HK-2 (cell line): ENCODE measurements around the gene ANTXR2.

Source experiments
- DNase-seq: peaks from one replicate; pipeline ENCODE4 v3.0.0-alpha.2; 2018; ENCODE audit not compliant: unreplicated experiment

The ANTXR2 gene

DNA sequence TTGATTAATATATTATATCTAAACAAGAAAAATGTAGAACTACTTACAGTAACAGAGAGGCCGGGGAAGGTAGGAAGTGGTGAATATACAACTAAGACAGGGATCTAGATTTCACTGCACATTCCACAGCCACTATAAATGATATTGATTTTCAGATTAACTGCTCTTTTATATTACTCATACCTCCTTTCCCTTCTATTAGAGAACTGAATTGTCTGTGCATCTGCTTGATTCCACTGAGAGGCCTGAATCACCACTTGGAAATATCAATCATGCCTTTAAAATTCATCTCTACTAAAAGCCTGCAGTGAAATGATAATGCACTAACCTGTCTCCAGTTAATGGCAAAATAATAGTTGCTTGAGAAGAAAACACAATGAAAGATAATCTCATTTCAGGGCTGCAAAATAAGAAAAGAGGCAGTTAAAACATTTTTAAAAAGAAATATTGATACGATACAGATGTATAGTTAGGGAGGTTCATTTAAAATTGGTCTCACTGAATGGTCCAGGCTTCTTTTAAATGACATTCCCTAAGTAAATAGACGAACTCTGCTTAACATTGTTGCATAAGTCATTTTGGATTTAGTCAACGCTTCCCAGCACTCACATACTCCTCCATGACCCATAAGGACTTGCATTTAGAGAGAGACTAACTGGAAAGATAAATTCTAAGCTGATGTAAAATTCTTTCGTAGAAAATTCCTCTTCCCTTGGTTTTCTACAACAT, 3.8 kb downstream of the ANTXR2 start:
- no peak for DNase-seq

DNA sequence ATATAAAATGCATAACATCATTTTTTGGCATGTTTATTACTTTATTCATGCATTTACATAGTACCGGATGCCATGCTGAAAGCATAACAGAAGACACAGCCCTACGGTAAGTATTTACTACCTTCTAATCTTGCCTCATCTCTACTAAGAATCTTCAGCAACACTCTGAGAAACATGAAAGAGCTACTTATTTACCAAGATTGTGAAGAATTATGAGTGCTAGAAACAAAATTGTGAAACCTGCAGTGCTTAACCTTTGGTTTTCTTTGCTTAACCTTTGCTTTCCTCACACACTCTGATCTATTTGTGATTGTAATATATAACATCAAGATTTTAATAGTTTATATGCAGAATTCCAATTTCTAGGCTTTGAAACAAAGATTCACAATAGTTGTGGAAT, 7.4 kb downstream of the ANTXR2 start:
- no peak for DNase-seq

DNA sequence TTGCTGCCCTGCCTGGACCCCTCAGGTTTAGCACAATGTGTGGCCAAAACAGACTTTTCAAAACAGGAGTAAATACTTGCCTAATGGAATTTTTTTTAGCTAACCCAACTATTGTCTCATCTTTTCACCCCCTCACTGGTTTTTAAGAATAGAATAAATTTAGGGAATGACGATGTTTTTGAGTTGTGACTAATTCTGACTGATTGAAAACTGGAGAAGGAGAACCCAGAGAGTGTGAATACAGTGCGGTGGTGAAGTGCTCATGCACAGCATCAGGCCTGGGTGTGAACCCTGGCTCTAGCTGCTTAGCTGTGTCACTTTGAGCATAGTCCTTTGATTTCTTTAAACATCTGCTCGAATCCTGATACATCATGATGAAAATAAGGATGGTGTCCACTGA, 10.5 kb downstream of the ANTXR2 start:
- no peak for DNase-seq

GRCh38 chr4:80060804-80061203, 12.2 kb downstream of the ANTXR2 start:
- no peak for DNase-seq

GRCh38 chr4:80058740-80059139, 14.3 kb downstream of the ANTXR2 start:
- no peak for DNase-seq

DNA sequence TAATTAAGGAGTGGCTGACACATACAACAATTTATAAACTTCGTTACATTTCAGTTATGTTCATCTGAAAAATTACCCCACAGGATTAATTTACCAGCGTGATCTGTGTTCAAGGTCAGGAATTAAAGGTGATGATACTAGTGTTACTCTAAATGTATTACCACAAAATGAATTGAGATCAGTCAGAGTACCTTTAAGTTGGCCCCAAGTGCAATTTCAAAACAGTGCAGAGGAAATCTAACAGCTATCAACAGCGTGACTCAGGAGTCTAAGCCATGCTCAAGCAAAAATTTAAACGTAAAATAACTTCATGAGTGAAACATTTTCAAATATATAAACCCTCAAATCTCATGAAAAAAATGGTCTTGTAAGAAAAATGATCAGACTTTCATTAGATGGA, 18.7 kb downstream of the ANTXR2 start:
- DNase-seq: no peak

- DNase-seq: no peak
Observed at GRCh38 chr4:80053140-80053910, 19.7 kb downstream of the ANTXR2 start.

GRCh38 chr4:80049813-80050534, 23.1 kb downstream of the ANTXR2 start:
- no peak for DNase-seq

DNA sequence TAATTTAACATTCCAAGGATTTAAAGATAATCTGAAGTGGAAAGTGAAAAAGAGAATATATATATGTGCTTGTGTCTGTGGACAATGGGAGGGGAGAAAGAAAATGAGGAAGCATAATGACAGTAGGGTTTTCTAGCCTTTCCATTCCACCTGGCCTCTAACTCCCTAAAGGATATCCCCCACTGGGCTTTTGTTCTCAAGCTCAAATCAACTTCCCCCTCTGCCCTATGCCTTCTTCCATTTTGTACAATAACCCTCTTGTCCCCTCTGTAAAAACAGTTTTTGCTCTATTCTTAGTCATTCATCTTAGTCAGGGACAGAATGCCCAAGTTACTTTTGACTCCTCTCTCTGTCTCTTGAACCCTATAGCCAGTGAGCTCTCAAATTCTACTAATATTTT, 23.6 kb downstream of the ANTXR2 start:
- no peak for DNase-seq

DNA sequence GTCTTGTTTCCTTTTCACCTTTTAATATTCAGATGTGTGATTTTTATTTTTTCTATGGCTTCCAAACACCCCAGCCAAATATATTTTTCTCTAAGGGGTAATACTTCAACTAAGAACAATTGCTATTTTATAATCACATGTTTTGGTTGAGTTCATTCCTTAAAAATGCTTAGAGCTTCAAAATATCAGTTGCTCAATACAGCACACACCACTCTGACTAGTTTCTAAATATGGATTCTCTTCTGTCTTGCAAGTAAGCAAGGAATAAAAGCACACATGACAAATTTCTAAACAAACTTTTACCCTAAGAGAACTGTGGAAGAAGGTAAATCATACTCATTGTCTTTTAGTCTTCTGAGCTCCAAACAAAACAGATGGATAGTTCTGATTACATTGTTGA, 27.2 kb downstream of the ANTXR2 start:
- DNase-seq: no peak

DNA sequence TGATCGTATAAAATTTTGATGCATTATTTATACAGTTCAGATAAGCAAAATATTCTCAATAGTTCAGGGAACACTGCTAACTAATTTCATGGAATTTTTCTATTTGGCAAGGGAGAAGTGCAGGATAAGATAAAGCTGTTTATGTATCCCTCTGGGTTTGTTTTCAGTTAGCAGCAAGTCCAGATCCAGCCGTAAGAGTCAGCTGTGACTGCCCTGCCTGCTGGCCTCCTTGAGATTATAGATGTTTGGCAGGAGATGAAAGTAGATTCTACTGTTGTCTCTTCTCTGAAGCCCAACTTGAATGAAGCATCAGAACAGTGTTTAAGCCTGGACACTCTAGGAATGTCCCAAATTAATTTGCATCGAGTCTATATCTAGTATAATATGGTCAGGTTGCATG, 29.5 kb downstream of the ANTXR2 start:
- no peak for DNase-seq

DNA sequence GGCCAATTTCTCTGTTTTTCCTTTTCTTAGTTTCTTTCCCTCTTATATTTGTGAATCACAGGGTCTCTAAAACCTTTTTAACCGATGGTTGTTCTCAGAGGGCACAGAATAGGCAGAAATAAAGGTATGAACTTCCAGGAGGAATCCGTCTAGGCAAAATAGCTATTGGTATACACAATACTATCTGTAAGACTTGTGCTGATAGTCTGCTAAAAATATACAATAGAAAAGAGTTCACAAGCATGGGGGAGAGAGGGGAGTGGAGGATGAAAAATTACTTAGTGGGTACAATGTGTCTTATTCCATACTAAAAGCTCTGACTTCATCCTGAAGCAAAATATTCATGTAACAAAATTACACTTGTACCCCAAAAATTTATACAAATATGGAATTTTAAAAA, 30.2 kb downstream of the ANTXR2 start:
- no peak for DNase-seq

- DNase-seq: no peak
Observed at GRCh38 chr4:80037864-80038263, 35.2 kb downstream of the ANTXR2 start.

- no peak for DNase-seq
Observed at GRCh38 chr4:80036949-80037685, 35.9 kb downstream of the ANTXR2 start.

DNA sequence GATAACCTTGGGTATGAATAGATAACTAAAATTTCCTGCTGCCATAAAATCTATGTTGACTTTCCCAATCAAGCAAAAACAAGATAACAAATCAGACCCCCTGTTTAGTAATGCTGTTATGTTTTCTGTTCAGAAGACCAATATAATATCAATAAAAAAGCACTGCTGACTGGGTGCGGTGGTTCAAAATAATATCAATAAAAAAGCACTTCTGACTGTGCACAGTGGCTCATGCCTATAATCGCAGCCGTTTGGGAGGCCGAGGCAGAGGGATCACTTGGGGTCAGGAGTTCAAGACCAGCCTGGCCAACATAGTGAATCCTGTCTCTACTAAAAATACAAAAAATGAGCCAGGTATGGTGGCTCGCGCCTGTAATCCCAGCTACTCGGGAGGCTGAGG, 36.7 kb downstream of the ANTXR2 start:
- no peak for DNase-seq

DNA sequence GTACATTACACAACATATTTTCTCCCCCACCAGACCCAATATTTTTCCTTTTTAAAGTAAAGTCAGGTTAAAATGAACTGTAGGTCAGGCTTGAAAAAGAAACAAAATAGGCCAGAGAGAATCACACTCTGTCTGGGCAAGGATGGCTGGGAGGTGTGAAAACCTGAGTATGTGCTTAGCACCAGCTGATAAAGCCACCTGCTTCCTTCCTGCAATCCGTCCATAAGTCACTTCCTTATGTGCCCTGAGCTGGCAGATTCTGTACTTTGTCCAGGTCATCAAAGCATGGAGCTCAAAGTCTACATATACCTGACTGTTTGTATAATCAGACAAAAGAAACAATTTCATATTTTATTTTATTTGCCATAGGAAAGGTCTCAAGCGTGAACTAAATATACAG, 37.7 kb downstream of the ANTXR2 start:
- no peak for DNase-seq

GRCh38 chr4:80033581-80033980, 39.4 kb downstream of the ANTXR2 start:
- no peak for DNase-seq

GRCh38 chr4:80029364-80029763, 43.7 kb downstream of the ANTXR2 start:
- DNase-seq: no peak

DNA sequence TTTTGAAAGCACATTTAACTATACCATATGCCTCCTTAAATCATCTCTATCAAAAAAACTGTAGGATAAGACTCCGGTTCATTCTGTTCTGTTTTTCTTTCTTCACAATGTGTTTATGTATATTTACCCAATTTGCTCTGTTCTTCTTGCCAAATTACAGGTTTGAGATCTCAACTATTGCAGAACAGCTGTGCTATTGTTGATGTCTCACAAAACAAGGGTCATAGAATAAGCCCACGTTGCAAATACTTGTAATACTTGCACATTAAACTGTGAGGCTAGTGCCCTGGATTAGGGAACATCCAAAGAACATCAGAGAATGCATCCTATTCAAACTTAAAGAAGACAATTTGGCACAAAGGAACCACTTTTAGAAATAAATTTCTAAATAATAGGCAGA, 45.4 kb downstream of the ANTXR2 start:
- DNase-seq: no peak

DNA sequence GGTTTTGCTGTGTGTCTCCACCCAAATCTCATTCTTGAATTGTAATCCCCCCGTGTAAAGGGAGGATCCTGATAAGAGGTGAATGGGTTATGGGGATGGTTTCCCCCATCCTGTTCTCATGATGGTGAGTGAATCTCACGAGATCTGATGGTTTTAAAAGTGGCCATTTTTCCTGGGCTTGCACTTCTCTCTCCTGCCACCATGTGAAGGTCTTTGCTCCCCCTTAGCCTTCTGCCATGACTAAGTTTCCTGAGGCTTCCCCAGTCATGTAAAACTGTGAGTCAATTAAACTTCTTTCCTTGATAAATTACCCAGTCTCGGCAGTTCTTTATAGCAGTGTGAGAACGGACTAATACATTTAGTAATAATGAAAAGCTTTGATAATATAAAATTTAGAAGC, 46.9 kb downstream of the ANTXR2 start:
- no peak for DNase-seq

DNA sequence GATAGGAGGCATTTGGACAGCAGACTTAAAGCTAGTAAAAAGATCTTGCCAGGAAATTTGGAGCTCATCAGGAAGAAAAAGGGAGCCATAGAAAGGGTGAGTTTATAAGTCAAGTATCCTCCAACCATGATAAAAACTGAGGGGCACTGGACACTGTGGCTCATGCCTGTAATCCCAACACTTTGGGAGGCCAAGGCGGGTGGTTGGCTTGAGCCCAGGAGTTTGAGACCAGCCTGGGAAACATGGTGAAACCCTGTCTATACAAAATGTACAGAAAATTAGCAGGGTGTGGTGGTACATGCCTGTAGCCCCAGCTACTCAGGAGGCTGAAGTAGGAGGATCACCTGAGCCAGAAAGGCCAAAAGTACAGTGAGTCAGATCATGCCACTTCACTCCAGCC, 48.7 kb downstream of the ANTXR2 start:
- no peak for DNase-seq

- no peak for DNase-seq
Observed at GRCh38 chr4:80022282-80022681, 50.7 kb downstream of the ANTXR2 start.
